GM21360 (cell line): ENCODE measurements around the gene MRPS17.

Source experiments
- ATAC-seq: cut with Tn5 transposase; IDR thresholded peaks from one replicate; pipeline ENCODE4 v1.9.1; 2021; ENCODE audit warnings: mild to moderate bottlenecking, moderate library complexity; ENCODE audit not compliant: unreplicated experiment

MRPS17 gene

DNA sequence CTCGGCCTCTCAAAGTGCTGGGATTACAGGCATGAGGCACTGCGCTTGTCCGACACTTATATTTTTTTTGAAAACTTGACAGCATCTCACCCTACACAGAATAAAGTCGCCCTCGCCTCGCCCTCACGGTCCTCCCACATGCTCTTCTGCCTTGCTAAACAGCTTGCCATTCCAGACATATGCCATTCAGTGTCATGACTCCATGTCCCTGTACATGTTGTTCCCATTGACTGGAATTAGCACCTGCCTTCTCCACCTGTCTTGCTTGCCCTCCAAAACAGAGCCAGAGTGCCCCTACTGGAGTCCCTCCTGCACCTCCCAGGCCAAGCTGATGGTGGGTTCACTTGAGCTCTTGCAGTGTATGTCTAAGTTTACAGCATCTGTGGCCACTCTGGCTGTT is 18.9 kb downstream of the MRPS17 start:
- no peak for ATAC-seq

- ATAC-seq: no peak
These were observed 19.3 kb downstream of the MRPS17 start for GRCh38 chr7:55970978-55971377.

DNA sequence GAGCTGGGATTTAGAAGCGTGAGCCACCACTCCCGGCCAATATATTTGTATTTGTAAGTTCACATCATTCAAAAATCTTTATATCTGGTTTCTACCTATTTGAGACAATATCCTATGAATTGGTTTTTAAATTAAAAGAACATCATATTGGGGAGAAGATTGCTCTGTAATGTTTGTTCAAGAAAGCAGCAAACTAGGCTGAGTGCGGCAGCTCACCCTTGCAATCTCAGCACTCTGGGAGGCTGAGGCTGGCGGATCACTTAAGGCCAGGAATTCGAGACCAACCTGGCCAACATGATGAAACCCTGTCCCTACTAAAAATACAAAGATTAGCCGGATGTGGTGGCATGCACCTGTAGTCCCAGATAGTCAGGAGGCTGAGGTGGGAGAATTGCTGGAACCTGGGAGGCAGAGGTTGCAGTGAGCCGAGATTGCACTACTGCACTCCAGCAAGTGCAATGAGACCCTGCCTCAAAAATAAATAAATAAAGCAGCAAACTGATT is 22.1 kb downstream of the MRPS17 start:
- ATAC-seq: no peak

GRCh38 chr7:55975988-55976633 is 24.4 kb downstream of the MRPS17 start:
- no peak for ATAC-seq

DNA sequence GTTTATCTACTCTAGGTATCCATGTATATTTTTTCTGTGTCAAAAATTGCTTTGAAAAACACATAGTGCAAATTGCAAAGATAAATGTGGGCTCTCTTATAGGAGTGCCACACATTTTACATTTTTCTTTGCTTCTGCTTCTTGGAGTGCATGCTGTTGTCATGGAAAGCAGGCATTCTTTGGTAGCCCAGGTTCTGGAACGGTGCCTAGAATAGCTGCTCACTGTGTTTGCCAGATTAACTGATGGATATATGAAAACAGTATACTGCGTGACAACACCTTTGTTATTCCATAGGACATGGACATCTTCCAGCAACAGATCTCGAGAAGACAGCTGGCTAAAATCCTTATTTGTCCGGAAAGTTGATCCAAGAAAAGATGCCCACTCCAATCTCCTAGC is 26.2 kb downstream of the MRPS17 start:
- ATAC-seq: no peak

- no peak for ATAC-seq
These were observed 28.6 kb downstream of the MRPS17 start for GRCh38 chr7:55980266-55980665.

- no peak for ATAC-seq
These were observed 31.9 kb downstream of the MRPS17 start for GRCh38 chr7:55983537-55983936.

DNA sequence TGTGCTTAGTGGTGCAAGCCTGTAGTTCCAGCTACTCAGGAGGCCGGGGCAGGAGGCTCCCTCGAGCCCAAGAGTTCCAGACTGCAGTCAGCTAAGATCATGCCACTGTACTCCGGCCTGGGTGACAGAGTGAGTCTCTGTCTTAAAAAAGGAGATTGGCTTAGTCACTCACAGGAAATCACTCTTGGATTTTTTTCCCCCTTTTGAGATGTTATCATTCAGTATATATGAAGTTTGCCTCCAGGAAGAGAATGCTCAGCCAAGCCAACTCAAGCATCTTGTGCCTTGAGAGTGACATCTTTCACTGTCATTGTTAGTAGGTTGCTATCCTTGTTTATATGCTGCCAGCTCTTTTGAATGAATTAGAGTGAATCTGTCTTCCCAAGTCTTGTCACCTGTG is 40.7 kb downstream of the MRPS17 start:
- ATAC-seq: no peak

- no peak for ATAC-seq
These were observed 45.3 kb downstream of the MRPS17 start for GRCh38 chr7:55996856-55997500.

- no peak for ATAC-seq
These were observed 52.1 kb downstream of the MRPS17 start for GRCh38 chr7:56003749-56004148.
